ENCODE data around the gene CYP3A7.
"Not testable (repeated sequence)": the region's sequence is repeated elsewhere in the genome, so short reads cannot be mapped to it uniquely, and the experiment has no call there.

The CYP3A7 gene

GRCh38 chr7:99699946-99700345 lies 35.0 kb downstream of the CYP3A7 start:
- no peak for DNase-seq (ENCODE audit: low spot score)

GRCh38 chr7:99698867-99699730 lies 35.9 kb downstream of the CYP3A7 start:
- DNase-seq (ENCODE audit: low spot score), result not testable (repeated sequence)

GRCh38 chr7:99694912-99695304 lies 40.1 kb downstream of the CYP3A7 start:
- no peak for DNase-seq (ENCODE audit: low spot score)

GRCh38 chr7:99694201-99694911 lies 40.6 kb downstream of the CYP3A7 start:
- DNase-seq (ENCODE audit: low spot score), result no peak

- no peak for DNase-seq (ENCODE audit: low spot score)
These were observed 41.4 kb downstream of the CYP3A7 start for GRCh38 chr7:99693427-99694200.

GRCh38 chr7:99693100-99693426 lies 41.9 kb downstream of the CYP3A7 start:
- no peak for DNase-seq (ENCODE audit: low spot score)

- DNase-seq (ENCODE audit: low spot score), result not testable (repeated sequence)
These were observed 42.4 kb downstream of the CYP3A7 start for GRCh38 chr7:99692563-99692962.

GRCh38 chr7:99691658-99692057 lies 43.3 kb downstream of the CYP3A7 start:
- not testable (repeated sequence) for DNase-seq (ENCODE audit: low spot score)

- not testable (repeated sequence) for DNase-seq (ENCODE audit: low spot score)
These were observed 44.1 kb downstream of the CYP3A7 start for GRCh38 chr7:99690918-99691317.

- DNase-seq (ENCODE audit: low spot score), result not testable (repeated sequence)
These were observed 49.0 kb downstream of the CYP3A7 start for GRCh38 chr7:99685871-99686608.

GRCh38 chr7:99685129-99685758 lies 49.8 kb downstream of the CYP3A7 start:
- DNase-seq (ENCODE audit: low spot score), result no peak

GRCh38 chr7:99679400-99680191 lies 55.4 kb downstream of the CYP3A7 start, which contains the start of gene CYP3A5:
CYP3A5 (minus strand) TSS chr7:99679996; CDS start chr7:99679896, 100 bp downstream.
- DNase-seq (ENCODE audit: low spot score), result no peak

GRCh38 chr7:99679032-99679399 lies 56.0 kb downstream of the CYP3A7 start:
- DNase-seq (ENCODE audit: low spot score), result no peak

GRCh38 chr7:99677648-99678045 lies 57.3 kb downstream of the CYP3A7 start:
- no peak for DNase-seq (ENCODE audit: low spot score)

GRCh38 chr7:99677013-99677647 lies 57.9 kb downstream of the CYP3A7 start:
- DNase-seq (ENCODE audit: low spot score), result no peak

- no peak for DNase-seq (ENCODE audit: low spot score)
These were observed 59.8 kb downstream of the CYP3A7 start for GRCh38 chr7:99674995-99675742.

- no peak for DNase-seq (ENCODE audit: low spot score)
These were observed 62.4 kb downstream of the CYP3A7 start for GRCh38 chr7:99672573-99672972.

- DNase-seq (ENCODE audit: low spot score), result no peak
These were observed 65.2 kb downstream of the CYP3A7 start for GRCh38 chr7:99669782-99670181.

GRCh38 chr7:99668541-99668940 lies 66.5 kb downstream of the CYP3A7 start:
- no peak for DNase-seq (ENCODE audit: low spot score)

Measured in germinal center (tissue), 1 donor.